ENCODE results near the gene EXOC3L1. TPM values are rescaled to one million over a fixed set of nuclear protein-coding genes. Genes with fewer than 3 reads are reported as not detected.

Gene EXOC3L1
- total RNA-seq, 1 experiment from 2014 or later: 4.0 TPM

DNA sequence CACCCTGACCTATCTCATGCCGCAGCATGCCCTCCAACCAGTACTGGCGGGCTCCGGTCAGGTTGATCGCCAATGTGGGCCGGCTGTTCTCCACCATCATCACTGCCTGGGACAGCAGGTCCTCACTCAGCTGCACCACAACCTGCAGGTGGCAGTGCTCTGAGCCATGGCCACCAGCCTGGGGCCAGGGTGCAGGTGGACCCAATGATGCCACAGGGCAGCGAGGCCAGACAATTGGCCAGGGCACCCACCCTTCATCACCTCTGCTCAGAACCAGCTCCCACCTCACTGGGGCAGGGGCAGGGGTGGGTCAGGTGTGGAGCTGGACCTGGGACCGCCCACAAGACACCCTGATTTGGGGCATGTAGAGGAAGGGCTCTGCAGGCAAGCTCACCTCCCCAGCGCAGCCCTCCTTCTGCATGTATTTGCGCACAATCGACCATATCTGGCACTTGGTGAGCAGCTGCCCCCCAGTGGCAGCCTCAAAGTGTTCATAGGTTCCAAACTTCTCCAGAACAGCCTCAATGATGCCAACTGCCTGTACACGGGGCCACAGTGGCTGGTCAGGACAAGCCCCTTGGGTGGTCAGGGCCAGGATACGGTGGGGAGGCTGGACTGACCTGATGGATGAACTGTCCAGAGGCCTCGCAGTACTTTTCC, 10.4 kb downstream of the EXOC3L1 start:
- peaks cover 3% of the 10 kb centered on the region; the same call in 1 of the 2 replicates for H3K36me3 Mint-ChIP-seq
- ChIA-PET POLR2A (no interaction called here), CTCF (interaction anchor here (1.0 to 1.4 kb wide), 3 partner anchors 9 to 162 kb away, joined by 3 to 5 read pairs (median 5); partner anchors contain the start of gene NOL3)
- H3K27me3 Mint-ChIP-seq (ENCODE audit: low read depth): peaks cover 43% of the 10 kb centered on the region
- ATAC-seq (no peak), DNase-seq (ENCODE audit: low spot score) (peak; percentile 33)
- H3K9me3 Mint-ChIP-seq: no peaks in the 10 kb centered on the region
- H3K27ac Mint-ChIP-seq: no peak overlapping the region
- H3K4me1 Mint-ChIP-seq: peaks cover 12% of the 10 kb centered on the region
- TF ChIP-seq ERG (CRISPR knock-in tag; IDR thresholded peaks at IDR 0.05) (no peak), GTF2I (CRISPR knock-in tag; conservative IDR thresholded peaks at IDR 0.05) (no peak), ZNF121 (CRISPR knock-in tag; IDR thresholded peaks at IDR 0.05) (no peak), TEAD4 (CRISPR knock-in tag; IDR thresholded peaks at IDR 0.05) (no peak)
- TF ChIP-seq, protein P1, sequence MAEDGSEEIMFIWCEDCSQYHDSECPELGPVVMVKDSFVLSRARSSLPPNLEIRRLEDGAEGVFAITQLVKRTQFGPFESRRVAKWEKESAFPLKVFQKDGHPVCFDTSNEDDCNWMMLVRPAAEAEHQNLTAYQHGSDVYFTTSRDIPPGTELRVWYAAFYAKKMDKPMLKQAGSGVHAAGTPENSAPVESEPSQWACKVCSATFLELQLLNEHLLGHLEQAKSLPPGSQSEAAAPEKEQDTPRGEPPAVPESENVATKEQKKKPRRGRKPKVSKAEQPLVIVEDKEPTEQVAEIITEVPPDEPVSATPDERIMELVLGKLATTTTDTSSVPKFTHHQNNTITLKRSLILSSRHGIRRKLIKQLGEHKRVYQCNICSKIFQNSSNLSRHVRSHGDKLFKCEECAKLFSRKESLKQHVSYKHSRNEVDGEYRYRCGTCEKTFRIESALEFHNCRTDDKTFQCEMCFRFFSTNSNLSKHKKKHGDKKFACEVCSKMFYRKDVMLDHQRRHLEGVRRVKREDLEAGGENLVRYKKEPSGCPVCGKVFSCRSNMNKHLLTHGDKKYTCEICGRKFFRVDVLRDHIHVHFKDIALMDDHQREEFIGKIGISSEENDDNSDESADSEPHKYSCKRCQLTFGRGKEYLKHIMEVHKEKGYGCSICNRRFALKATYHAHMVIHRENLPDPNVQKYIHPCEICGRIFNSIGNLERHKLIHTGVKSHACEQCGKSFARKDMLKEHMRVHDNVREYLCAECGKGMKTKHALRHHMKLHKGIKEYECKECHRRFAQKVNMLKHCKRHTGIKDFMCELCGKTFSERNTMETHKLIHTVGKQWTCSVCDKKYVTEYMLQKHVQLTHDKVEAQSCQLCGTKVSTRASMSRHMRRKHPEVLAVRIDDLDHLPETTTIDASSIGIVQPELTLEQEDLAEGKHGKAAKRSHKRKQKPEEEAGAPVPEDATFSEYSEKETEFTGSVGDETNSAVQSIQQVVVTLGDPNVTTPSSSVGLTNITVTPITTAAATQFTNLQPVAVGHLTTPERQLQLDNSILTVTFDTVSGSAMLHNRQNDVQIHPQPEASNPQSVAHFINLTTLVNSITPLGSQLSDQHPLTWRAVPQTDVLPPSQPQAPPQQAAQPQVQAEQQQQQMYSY (CRISPR knock-in tag; IDR thresholded peaks at IDR 0.05): no peak
- TF ChIP-seq, protein P2, sequence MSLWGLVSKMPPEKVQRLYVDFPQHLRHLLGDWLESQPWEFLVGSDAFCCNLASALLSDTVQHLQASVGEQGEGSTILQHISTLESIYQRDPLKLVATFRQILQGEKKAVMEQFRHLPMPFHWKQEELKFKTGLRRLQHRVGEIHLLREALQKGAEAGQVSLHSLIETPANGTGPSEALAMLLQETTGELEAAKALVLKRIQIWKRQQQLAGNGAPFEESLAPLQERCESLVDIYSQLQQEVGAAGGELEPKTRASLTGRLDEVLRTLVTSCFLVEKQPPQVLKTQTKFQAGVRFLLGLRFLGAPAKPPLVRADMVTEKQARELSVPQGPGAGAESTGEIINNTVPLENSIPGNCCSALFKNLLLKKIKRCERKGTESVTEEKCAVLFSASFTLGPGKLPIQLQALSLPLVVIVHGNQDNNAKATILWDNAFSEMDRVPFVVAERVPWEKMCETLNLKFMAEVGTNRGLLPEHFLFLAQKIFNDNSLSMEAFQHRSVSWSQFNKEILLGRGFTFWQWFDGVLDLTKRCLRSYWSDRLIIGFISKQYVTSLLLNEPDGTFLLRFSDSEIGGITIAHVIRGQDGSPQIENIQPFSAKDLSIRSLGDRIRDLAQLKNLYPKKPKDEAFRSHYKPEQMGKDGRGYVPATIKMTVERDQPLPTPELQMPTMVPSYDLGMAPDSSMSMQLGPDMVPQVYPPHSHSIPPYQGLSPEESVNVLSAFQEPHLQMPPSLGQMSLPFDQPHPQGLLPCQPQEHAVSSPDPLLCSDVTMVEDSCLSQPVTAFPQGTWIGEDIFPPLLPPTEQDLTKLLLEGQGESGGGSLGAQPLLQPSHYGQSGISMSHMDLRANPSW (CRISPR knock-in tag; conservative IDR thresholded peaks at IDR 0.05; ENCODE audit: low read depth): no peak
- H3K4me3 Mint-ChIP-seq: peak overlapping the region; percentile 22; the same call in 1 of the 2 replicates

DNA sequence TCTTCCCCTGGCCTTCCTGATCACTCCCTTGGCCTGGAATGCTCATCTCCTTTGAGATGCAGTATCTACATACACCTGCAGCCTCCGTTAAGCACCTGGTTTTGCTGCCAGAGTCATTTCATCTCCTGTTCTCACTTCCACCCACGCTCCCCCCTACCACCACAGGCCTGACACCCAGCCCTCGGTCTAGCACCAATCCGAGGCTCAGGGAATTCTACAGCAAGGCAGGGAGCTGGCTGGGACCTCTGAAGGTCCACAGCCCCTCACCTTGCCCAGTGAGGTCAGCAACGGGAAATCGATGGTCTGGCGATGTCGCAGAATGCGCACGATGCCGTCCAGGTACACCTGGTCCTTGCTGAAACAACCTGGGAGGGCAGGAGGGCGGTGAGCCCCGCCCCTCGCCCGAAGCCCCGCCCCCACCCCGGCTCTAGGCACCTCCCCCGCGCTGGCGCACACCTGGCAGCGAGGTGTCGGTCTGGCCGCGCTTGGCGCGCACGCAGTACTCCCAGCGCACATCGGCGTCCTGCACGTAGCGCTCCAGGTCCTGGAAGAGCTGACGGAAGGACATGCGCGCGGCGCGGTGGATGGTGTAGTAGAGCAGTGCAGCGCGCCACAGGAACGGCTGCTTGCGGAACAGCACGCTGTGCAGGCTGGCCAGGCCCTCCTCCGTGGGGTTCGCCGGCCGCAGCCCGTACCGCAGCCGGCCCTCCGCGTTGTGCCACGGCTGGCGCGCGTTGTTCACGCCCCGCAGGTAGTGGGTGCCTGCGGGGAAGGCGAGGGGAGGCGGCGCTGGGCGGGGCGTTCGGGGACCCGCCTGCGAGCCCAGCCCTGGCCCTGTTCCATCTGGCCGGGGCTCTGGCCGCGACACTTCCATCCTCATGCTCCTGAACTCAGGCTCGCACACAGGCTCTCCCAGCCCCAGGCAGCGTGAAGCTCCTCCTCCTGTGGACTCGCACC, 11.9 kb downstream of the EXOC3L1 start:
- peaks cover 3% of the 10 kb centered on the region; the same call in 1 of the 2 replicates for H3K36me3 Mint-ChIP-seq
- peak overlapping the region; percentile 65 for H3K4me3 Mint-ChIP-seq
- no peaks in the 10 kb centered on the region for H3K9me3 Mint-ChIP-seq
- ChIA-PET CTCF (interaction anchor here (0.6 to 5.9 kb wide), 10 partner anchors 7 to 224 kb away, joined by 3 to 37 read pairs (median 6); partner anchors contain the start of genes B3GNT9, CES3 and NOL3), POLR2A (interaction anchor here (0.6 to 1.4 kb wide), 4 partner anchors 9 to 166 kb away, joined by 3 to 5 read pairs (median 3); partner anchors contain the start of genes FBXL8 and TRADD)
- peak; percentile 93 for DNase-seq (ENCODE audit: low spot score)
- H3K4me1 Mint-ChIP-seq: peaks cover 22% of the 10 kb centered on the region
- H3K27ac Mint-ChIP-seq: peak overlapping the region; percentile 63; the same call in 1 of the 2 replicates
- ATAC-seq: peak; percentile 85
- H3K27me3 Mint-ChIP-seq (ENCODE audit: low read depth): peaks cover 54% of the 10 kb centered on the region
- TF ChIP-seq ETV6 (CRISPR knock-in tag; IDR thresholded peaks at IDR 0.05) (peak; percentile 9; the same call in 1 of the 2 replicates), SMAD3 (CRISPR knock-in tag; IDR thresholded peaks at IDR 0.05; ENCODE audit: borderline replicate concordance) (no peak), SP1 (CRISPR knock-in tag; conservative IDR thresholded peaks at IDR 0.05) (peak; percentile 84), GRHL2 (CRISPR knock-in tag; IDR thresholded peaks at IDR 0.05; ENCODE audit: insufficient replicate concordance, severe bottlenecking) (no peak), TP53 (CRISPR knock-in tag; IDR thresholded peaks at IDR 0.05) (peak; percentile 85), ZNF281 (CRISPR knock-in tag; IDR thresholded peaks at IDR 0.05) (peak; percentile 20; the same call in 1 of the 2 replicates), TEAD1 (CRISPR knock-in tag; IDR thresholded peaks at IDR 0.05) (peak; percentile 78; the same call in 1 of the 2 replicates), MAX (CRISPR knock-in tag; IDR thresholded peaks at IDR 0.05) (peak; percentile 87), CREB1 (CRISPR knock-in tag; IDR thresholded peaks at IDR 0.05) (0 out of 2 replicates have a peak, but pooled peaks have one; percentile 25)
- TF ChIP-seq, protein P3, sequence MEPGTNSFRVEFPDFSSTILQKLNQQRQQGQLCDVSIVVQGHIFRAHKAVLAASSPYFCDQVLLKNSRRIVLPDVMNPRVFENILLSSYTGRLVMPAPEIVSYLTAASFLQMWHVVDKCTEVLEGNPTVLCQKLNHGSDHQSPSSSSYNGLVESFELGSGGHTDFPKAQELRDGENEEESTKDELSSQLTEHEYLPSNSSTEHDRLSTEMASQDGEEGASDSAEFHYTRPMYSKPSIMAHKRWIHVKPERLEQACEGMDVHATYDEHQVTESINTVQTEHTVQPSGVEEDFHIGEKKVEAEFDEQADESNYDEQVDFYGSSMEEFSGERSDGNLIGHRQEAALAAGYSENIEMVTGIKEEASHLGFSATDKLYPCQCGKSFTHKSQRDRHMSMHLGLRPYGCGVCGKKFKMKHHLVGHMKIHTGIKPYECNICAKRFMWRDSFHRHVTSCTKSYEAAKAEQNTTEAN (CRISPR knock-in tag; IDR thresholded peaks at IDR 0.05): peak; percentile 50; the same call in 1 of the 2 replicates
- TF ChIP-seq, protein P4, sequence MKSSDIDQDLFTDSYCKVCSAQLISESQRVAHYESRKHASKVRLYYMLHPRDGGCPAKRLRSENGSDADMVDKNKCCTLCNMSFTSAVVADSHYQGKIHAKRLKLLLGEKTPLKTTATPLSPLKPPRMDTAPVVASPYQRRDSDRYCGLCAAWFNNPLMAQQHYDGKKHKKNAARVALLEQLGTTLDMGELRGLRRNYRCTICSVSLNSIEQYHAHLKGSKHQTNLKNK (CRISPR knock-in tag; IDR thresholded peaks at IDR 0.05): no peak
